ENCODE results near the gene NEXN. TPM values are rescaled to one million over a fixed set of nuclear protein-coding genes. Genes with fewer than 3 reads are reported as not detected.

NEXN gene
- total RNA-seq, 1 experiment from 2014 or later = 1.6 TPM

- DNase-seq (ENCODE audit: unreplicated experiment) = peak; percentile 36
- H3K27ac Mint-ChIP-seq (ENCODE audit: low read depth, unreplicated experiment) = no peak overlapping the region
- H3K4me1 Mint-ChIP-seq (ENCODE audit: insufficient read depth, unreplicated experiment) = peaks cover 23% of the 10 kb centered on the region
- TF ChIP-seq CTCF (IDR thresholded peaks at IDR 0.05; ENCODE audit: unreplicated experiment) = no peak
- ChIA-PET POLR2A (interaction anchor here (0.7 to 9.6 kb wide), 19 partner anchors 9 to 857 kb away, joined by 3 to 598 read pairs (median 6); partner anchors contain the start of genes DNAJB4, MIGA1 and USP33), CTCF (interaction anchor here (0.6 to 5.8 kb wide), 6 partner anchors 30 to 292 kb away, joined by 3 to 70 read pairs (median 6); partner anchors contain the start of gene DNAJB4)
- no peaks in the 10 kb centered on the region for H3K9me3 Mint-ChIP-seq (ENCODE audit: unreplicated experiment)
- H3K27me3 Mint-ChIP-seq (ENCODE audit: insufficient read depth, unreplicated experiment) = no peaks in the 10 kb centered on the region
- peaks cover 39% of the 10 kb centered on the region for H3K36me3 Mint-ChIP-seq (ENCODE audit: insufficient read depth, unreplicated experiment)
- intact Hi-C loops (cut with micrococcal nuclease) = loop anchor here (5.0 to 10.0 kb wide), 3 partner anchors 117 to 218 kb away; partner anchors contain the start of gene USP33
- BruUV-seq (replicated peaks) = no TSS peak
- H3K4me3 Mint-ChIP-seq (ENCODE audit: unreplicated experiment) = no peak overlapping the region
Measured at GRCh38 chr1:77975386-77975785, 87.0 kb downstream of the NEXN start.

GRCh38 chr1:77975907-77976306 is 87.5 kb downstream of the NEXN start:
- H3K27ac Mint-ChIP-seq (ENCODE audit: low read depth, unreplicated experiment) = no peak overlapping the region
- no peaks in the 10 kb centered on the region for H3K27me3 Mint-ChIP-seq (ENCODE audit: insufficient read depth, unreplicated experiment)
- H3K9me3 Mint-ChIP-seq (ENCODE audit: unreplicated experiment) = no peaks in the 10 kb centered on the region
- no peak overlapping the region for H3K4me3 Mint-ChIP-seq (ENCODE audit: unreplicated experiment)
- BruUV-seq (replicated peaks) = no TSS peak
- peaks cover 23% of the 10 kb centered on the region for H3K4me1 Mint-ChIP-seq (ENCODE audit: insufficient read depth, unreplicated experiment)
- DNase-seq (ENCODE audit: unreplicated experiment) = peak; percentile 16
- peaks cover 34% of the 10 kb centered on the region for H3K36me3 Mint-ChIP-seq (ENCODE audit: insufficient read depth, unreplicated experiment)
- intact Hi-C loops (cut with micrococcal nuclease) = loop anchor here (5.0 to 10.0 kb wide), 3 partner anchors 116 to 219 kb away; partner anchors contain the start of gene USP33
- CTCF ChIA-PET = interaction anchor here (0.6 to 5.8 kb wide), 11 partner anchors 8 to 644 kb away, joined by 3 to 70 read pairs (median 3); partner anchors contain the start of genes DNAJB4 and IFI44L
- POLR2A ChIA-PET = interaction anchor here (0.7 to 9.6 kb wide), 21 partner anchors 11 to 858 kb away, joined by 3 to 598 read pairs (median 6); partner anchors contain the start of genes DNAJB4, MIGA1 and USP33
- no peak for TF ChIP-seq CTCF (IDR thresholded peaks at IDR 0.05; ENCODE audit: unreplicated experiment)

GRCh38 chr1:77976433-77977076 is 88.1 kb downstream of the NEXN start:
- no peak for TF ChIP-seq CTCF (IDR thresholded peaks at IDR 0.05; ENCODE audit: unreplicated experiment)
- H3K4me3 Mint-ChIP-seq (ENCODE audit: unreplicated experiment) = no peak overlapping the region
- peaks cover 31% of the 10 kb centered on the region for H3K36me3 Mint-ChIP-seq (ENCODE audit: insufficient read depth, unreplicated experiment)
- peaks cover 25% of the 10 kb centered on the region for H3K4me1 Mint-ChIP-seq (ENCODE audit: insufficient read depth, unreplicated experiment)
- intact Hi-C loops (cut with micrococcal nuclease) = loop anchor here (5.0 to 10.0 kb wide), 3 partner anchors 116 to 219 kb away; partner anchors contain the start of gene USP33
- no peaks in the 10 kb centered on the region for H3K27me3 Mint-ChIP-seq (ENCODE audit: insufficient read depth, unreplicated experiment)
- CTCF ChIA-PET = interaction anchor here (0.6 to 5.8 kb wide), 14 partner anchors 8 to 643 kb away, joined by 3 to 70 read pairs (median 4); partner anchors contain the start of genes DNAJB4 and IFI44L
- BruUV-seq (replicated peaks) = no TSS peak
- H3K27ac Mint-ChIP-seq (ENCODE audit: low read depth, unreplicated experiment) = no peak overlapping the region
- POLR2A ChIA-PET = interaction anchor here (0.6 to 9.6 kb wide), 19 partner anchors 12 to 219 kb away, joined by 3 to 598 read pairs (median 7); partner anchors contain the start of genes DNAJB4, MIGA1 and USP33
- H3K9me3 Mint-ChIP-seq (ENCODE audit: unreplicated experiment) = no peaks in the 10 kb centered on the region
- DNase-seq (ENCODE audit: unreplicated experiment) = peak; percentile 36

GRCh38 chr1:77977989-77978292 is 89.5 kb downstream of the NEXN start:
- BruUV-seq (replicated peaks) = no TSS peak
- H3K4me1 Mint-ChIP-seq (ENCODE audit: insufficient read depth, unreplicated experiment) = peaks cover 28% of the 10 kb centered on the region
- peaks cover 28% of the 10 kb centered on the region for H3K36me3 Mint-ChIP-seq (ENCODE audit: insufficient read depth, unreplicated experiment)
- DNase-seq (ENCODE audit: unreplicated experiment) = no peak
- H3K9me3 Mint-ChIP-seq (ENCODE audit: unreplicated experiment) = no peaks in the 10 kb centered on the region
- H3K27ac Mint-ChIP-seq (ENCODE audit: low read depth, unreplicated experiment) = no peak overlapping the region
- ChIA-PET POLR2A (interaction anchor here (0.7 to 9.6 kb wide), 28 partner anchors 9 to 644 kb away, joined by 3 to 598 read pairs (median 5); partner anchors contain the start of genes DNAJB4, IFI44L, MIGA1 and USP33), CTCF (interaction anchor here (0.8 to 5.8 kb wide), 12 partner anchors 12 to 202 kb away, joined by 3 to 70 read pairs (median 4); partner anchors contain the start of gene DNAJB4)
- intact Hi-C loops (cut with micrococcal nuclease) = loop anchor here (5.0 to 10.0 kb wide), 3 partner anchors 114 to 221 kb away; partner anchors contain the start of gene USP33
- H3K27me3 Mint-ChIP-seq (ENCODE audit: insufficient read depth, unreplicated experiment) = no peaks in the 10 kb centered on the region
- no peak for TF ChIP-seq CTCF (IDR thresholded peaks at IDR 0.05; ENCODE audit: unreplicated experiment)
- H3K4me3 Mint-ChIP-seq (ENCODE audit: unreplicated experiment) = no peak overlapping the region
